Measurements from ENCODE around the gene ADGRL3.

DNA sequence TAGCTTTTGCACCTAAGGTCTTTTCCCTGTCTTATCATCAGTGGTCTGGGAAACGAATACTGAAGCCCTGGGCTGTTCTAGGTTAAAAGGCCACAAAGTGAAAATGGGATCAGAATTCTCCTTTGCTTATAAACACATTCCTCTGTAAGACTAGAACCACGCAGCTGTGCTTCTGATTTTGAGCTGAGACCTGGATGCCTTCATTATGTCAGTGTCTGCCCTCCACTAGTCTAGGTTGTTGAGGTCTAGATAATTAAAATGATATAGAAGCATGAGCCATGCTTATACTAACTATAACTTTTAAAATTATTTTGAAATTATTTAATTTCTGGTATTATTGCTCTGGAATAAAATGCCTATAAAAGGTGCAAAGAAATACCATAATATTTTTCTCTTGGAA lies 403.9 kb downstream of the ADGRL3 start:
- TF ChIP-seq, protein P1, sequence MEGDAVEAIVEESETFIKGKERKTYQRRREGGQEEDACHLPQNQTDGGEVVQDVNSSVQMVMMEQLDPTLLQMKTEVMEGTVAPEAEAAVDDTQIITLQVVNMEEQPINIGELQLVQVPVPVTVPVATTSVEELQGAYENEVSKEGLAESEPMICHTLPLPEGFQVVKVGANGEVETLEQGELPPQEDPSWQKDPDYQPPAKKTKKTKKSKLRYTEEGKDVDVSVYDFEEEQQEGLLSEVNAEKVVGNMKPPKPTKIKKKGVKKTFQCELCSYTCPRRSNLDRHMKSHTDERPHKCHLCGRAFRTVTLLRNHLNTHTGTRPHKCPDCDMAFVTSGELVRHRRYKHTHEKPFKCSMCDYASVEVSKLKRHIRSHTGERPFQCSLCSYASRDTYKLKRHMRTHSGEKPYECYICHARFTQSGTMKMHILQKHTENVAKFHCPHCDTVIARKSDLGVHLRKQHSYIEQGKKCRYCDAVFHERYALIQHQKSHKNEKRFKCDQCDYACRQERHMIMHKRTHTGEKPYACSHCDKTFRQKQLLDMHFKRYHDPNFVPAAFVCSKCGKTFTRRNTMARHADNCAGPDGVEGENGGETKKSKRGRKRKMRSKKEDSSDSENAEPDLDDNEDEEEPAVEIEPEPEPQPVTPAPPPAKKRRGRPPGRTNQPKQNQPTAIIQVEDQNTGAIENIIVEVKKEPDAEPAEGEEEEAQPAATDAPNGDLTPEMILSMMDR (IDR thresholded peaks at IDR 0.05; ENCODE audit: low read depth, low read length, missing input control): no peak
- TF ChIP-seq FOXA2 (IDR thresholded peaks at IDR 0.05) (no peak), MAX (IDR thresholded peaks at IDR 0.05) (no peak), YY1 (IDR thresholded peaks at IDR 0.05) (no peak)

All from liver (tissue), 2 donors.